Smooth muscle cell (in vitro differentiated cells): Measurements from ENCODE around the gene XKR8. TPM values are rescaled to one million over a fixed set of nuclear protein-coding genes. Genes with fewer than 3 reads are reported as not detected.

Experiments used
- DNase-seq: peaks from one replicate; lab custom pipeline; 2025; ENCODE audit not compliant: unreplicated experiment; lab: John Stamatoyannopoulos, UW
- H2AFZ ChIP-seq: fragments of 200-600 bp; sonication (generic); 2 replicates; pipeline ENCODE4 v1.6.0; 2016; ENCODE audit warnings: antibody characterized with exemption, low read depth, mild to moderate bottlenecking
- H3F3A ChIP-seq: fragments of 200-600 bp; sonication (generic); 2 replicates; pipeline ENCODE4 v1.6.0; 2017; ENCODE audit warnings: antibody characterized with exemption, low read depth
- H3K27ac ChIP-seq: fragments of 200-600 bp; sonication (generic); 2 replicates; pipeline ENCODE4 v1.5.1; 2016; ENCODE audit warnings: low read depth, mild to moderate bottlenecking
- H3K27me3 ChIP-seq: fragments of 200-600 bp; sonication (generic); 2 replicates; pipeline ENCODE4 v1.6.1; 2016; ENCODE audit warnings: low read depth, mild to moderate bottlenecking
- H3K36me3 ChIP-seq: fragments of 200-600 bp; sonication (generic); 2 replicates; pipeline ENCODE4 v1.5.1; 2016; ENCODE audit warnings: low read depth
- H3K4me1 ChIP-seq: fragments of 200-600 bp; sonication (generic); 2 replicates; pipeline ENCODE4 v1.5.1; 2016; ENCODE audit warnings: low read depth
- H3K4me2 ChIP-seq: fragments of 200-600 bp; sonication (generic); 2 replicates; pipeline ENCODE4 v1.6.0; 2016; ENCODE audit warnings: mild to moderate bottlenecking
- H3K4me3 ChIP-seq: fragments of 200-600 bp; sonication (generic); 2 replicates; pipeline ENCODE4 v1.5.1; 2016; ENCODE audit warnings: mild to moderate bottlenecking
- H3K79me2 ChIP-seq: fragments of 200-600 bp; sonication (generic); 2 replicates; pipeline ENCODE4 v1.6.0; 2016; ENCODE audit warnings: low read depth, mild to moderate bottlenecking
- H3K9ac ChIP-seq: fragments of 200-600 bp; sonication (generic); 2 replicates; pipeline ENCODE4 v1.6.0; 2016; ENCODE audit warnings: low read depth
- H3K9me3 ChIP-seq: fragments of 200-600 bp; sonication (generic); replicated peaks from 2 replicates; pipeline ENCODE4 v1.5.1; 2016; ENCODE audit warnings: low read depth
- H4K20me1 ChIP-seq: fragments of 200-600 bp; sonication (generic); 2 replicates; pipeline ENCODE4 v1.6.0; 2016; ENCODE audit warnings: low read depth
- CTCF ChIP-seq: fragments of 200-600 bp; sonication (generic); IDR thresholded peaks from 2 replicates; pipeline ENCODE4 v1.5.1; 2017; ENCODE audit warnings: borderline replicate concordance, mild to moderate bottlenecking, antibody characterized with exemption; ENCODE audit not compliant: insufficient read depth, poor library complexity, severe bottlenecking
- WGBS: methylation state at CpG from one replicate; pipeline ENCODE4 v1.1.7; 2016; ENCODE audit warnings: low lambda C conversion rate; 5-methylcytosine and 5-hydroxymethylcytosine counted together
- polyA plus RNA-seq: library from polyadenylated mRNA; unstranded; fragments of >200 nt; fragmentation: Nextera tagmentation; extraction: Ambion mirVana; gene quantifications from 2 replicates; pipeline ENCODE4 v1.2.1, GENCODE V29; 2016
- total RNA-seq: library from RNA; depleted of rRNA; stranded (reverse); fragments of >200 nt; gene quantifications from 2 replicates; pipeline ENCODE4 v1.2.3, GENCODE V29; 2014

Gene XKR8
- total and polyA plus RNA-seq, 2 experiments from 2014 or later, result 10.7 to 19.4 TPM

GRCh38 chr1:27981145-27981544 lies 21.4 kb downstream of the XKR8 start:
- Histone ChIP-seq H4K20me1 (no peaks in the 10 kb centered on the region), H3K79me2 (no peaks in the 10 kb centered on the region), H3K4me3 (no peak overlapping the region), H3K9ac (no peak overlapping the region), H3K4me1 (no peaks in the 10 kb centered on the region), H3K4me2 (peak overlapping the region; percentile 12), H3K27ac (peak overlapping the region; percentile 36), H3F3A (peaks cover 7% of the 10 kb centered on the region), H3K27me3 (no peaks in the 10 kb centered on the region), H2AFZ (no peak overlapping the region), H3K9me3 (no peaks in the 10 kb centered on the region), H3K36me3 (no peaks in the 10 kb centered on the region)
- no peak for DNase-seq
- WGBS, result 77% methylated on average over 3 of the region's 3 CpGs
- no peak for TF ChIP-seq CTCF

- Histone ChIP-seq H3F3A (no peaks in the 10 kb centered on the region), H3K9me3 (peaks cover 3% of the 10 kb centered on the region), H3K4me2 (no peak overlapping the region), H3K79me2 (no peaks in the 10 kb centered on the region), H3K4me3 (no peak overlapping the region), H3K36me3 (peaks cover 10% of the 10 kb centered on the region), H3K27ac (no peak overlapping the region), H2AFZ (no peak overlapping the region), H3K9ac (no peak overlapping the region), H3K27me3 (no peaks in the 10 kb centered on the region), H4K20me1 (no peaks in the 10 kb centered on the region), H3K4me1 (no peaks in the 10 kb centered on the region)
- no peak for DNase-seq
- no peak for TF ChIP-seq CTCF
- WGBS, result 93% methylated on average over 3 of the region's 3 CpGs
Observed at GRCh38 chr1:27990920-27991537, 31.3 kb downstream of the XKR8 start.

GRCh38 chr1:27992276-27992675 lies 32.5 kb downstream of the XKR8 start:
- no peaks in the 10 kb centered on the region for H4K20me1 ChIP-seq
- DNase-seq, result no peak
- no peak overlapping the region for H3K9ac ChIP-seq
- no peaks in the 10 kb centered on the region for H3K79me2 ChIP-seq
- no peak overlapping the region for H3K27ac ChIP-seq
- H3K27me3 ChIP-seq, result no peaks in the 10 kb centered on the region
- no peak overlapping the region for H2AFZ ChIP-seq
- H3K9me3 ChIP-seq, result peaks cover 3% of the 10 kb centered on the region
- H3F3A ChIP-seq, result no peaks in the 10 kb centered on the region
- H3K36me3 ChIP-seq, result peaks cover 19% of the 10 kb centered on the region
- H3K4me1 ChIP-seq, result no peaks in the 10 kb centered on the region
- H3K4me2 ChIP-seq, result no peak overlapping the region
- 70% methylated on average over 6 of the region's 6 CpGs for WGBS
- H3K4me3 ChIP-seq, result no peak overlapping the region
- TF ChIP-seq CTCF, result no peak

GRCh38 chr1:27993241-27993640 lies 33.5 kb downstream of the XKR8 start:
- H3K27me3 ChIP-seq, result no peaks in the 10 kb centered on the region
- DNase-seq, result no peak
- H4K20me1 ChIP-seq, result no peaks in the 10 kb centered on the region
- no peaks in the 10 kb centered on the region for H3K4me1 ChIP-seq
- no peak overlapping the region for H3K4me2 ChIP-seq
- H3K9me3 ChIP-seq, result peaks cover 3% of the 10 kb centered on the region
- H3K36me3 ChIP-seq, result peaks cover 21% of the 10 kb centered on the region
- no peak overlapping the region for H3K4me3 ChIP-seq
- WGBS, result 69% methylated on average over 3 of the region's 3 CpGs
- no peak overlapping the region for H3K9ac ChIP-seq
- H3K79me2 ChIP-seq, result no peaks in the 10 kb centered on the region
- no peak for TF ChIP-seq CTCF
- no peak overlapping the region for H2AFZ ChIP-seq
- H3F3A ChIP-seq, result no peaks in the 10 kb centered on the region
- no peak overlapping the region for H3K27ac ChIP-seq
